GM21723 (cell line): Measurements from ENCODE around the gene IFT122.

Experiments used
- ATAC-seq: cut with Tn5 transposase; IDR thresholded peaks from one replicate; pipeline ENCODE4 v1.9.1; 2021; ENCODE audit warnings: mild to moderate bottlenecking, moderate library complexity; ENCODE audit not compliant: unreplicated experiment

Gene IFT122

DNA sequence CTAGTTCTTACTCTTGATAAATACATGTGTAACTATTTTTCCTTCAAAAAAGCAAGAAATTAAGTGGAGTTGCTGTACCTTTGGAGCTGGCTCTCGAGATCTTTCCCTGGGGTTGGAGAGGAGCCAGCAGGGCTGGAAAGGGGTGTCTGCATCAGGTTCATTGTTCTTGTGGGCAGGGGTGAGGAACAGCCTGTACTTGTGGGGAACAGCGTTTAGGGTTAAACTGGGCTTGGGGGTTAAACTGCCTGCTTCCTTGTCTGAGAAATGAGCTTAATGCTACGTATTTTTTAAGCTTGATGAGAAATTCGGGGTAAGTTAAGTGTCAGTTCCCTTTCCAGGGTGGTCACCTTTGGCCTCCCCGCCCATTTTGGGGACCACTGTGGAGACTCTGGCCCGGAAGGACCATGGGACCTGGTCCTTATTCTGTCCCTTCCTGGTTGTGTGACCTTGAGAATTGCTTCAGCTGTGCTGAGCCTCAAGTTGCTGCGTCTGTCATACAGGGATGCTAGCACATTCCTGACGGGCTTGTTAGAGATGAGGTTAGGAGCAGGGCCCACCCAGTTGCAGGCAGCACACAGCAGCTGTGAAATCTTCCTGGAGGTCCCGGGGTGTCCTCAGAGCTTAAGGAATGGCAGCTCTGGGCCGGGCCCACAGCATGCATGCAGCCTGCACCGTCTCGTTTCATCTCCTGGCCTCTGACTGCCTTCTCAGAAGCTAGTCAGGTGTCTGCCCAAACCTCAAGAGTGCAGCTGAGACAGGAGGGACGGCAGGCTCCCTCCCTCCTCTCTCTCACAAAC is 114.5 kb downstream of the IFT122 start:
- no peak for ATAC-seq

DNA sequence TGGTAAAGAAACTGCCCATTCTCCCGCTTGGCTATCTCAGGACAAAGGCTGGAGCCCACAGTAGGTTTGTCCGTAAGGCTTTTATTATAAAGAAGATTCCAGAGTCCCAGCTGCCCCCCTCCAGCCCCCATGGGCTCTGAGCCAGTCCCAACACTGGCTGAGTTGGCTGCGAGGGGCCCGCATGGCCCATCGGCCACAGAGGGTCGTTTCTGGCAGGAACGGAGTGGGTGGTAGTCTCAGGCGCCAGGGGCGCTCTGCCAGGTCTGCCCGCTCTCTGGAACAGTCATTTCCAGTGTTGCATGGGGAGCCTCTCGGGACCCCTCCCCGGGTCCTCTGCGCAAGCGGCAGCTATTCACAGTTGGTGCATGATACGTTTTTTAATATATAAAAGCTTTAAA is 115.1 kb downstream of the IFT122 start:
- ATAC-seq = no peak

DNA sequence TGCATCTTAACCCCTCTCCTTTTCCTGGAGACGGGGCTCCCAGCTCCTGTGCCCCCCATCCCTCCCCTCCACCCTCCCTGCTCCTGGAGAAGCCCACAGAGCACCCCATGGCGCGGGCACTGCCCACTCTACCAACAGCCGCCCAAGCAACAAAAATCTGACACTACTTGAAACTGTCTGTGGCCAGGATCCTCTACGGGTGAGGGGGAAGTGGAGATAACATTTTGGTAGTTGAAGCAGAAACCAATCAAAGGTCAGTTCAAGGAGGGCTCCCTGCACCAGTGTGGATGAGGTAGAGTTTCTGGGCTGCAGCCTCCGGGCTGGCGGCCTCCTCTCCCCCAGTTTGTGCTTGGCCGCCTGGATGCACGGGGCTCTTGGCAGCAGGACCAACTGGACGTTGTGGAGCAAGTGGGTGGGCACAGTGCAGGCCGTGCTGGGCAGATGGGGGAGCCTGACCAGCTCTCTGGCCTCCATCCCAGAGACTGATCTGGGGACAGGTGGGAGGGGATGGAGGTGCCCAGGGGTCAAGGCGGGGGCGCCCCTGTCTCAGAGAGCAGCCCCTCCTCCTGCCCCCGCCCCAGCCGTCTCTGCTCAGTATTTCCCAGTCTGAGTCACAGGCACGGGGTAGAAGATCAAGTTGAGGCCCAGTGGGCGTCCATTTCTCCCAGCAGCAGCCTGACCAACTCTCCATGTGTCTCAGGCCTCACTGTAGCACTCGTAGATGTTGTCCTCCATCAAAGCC is 115.8 kb downstream of the IFT122 start:
- ATAC-seq = no peak

DNA sequence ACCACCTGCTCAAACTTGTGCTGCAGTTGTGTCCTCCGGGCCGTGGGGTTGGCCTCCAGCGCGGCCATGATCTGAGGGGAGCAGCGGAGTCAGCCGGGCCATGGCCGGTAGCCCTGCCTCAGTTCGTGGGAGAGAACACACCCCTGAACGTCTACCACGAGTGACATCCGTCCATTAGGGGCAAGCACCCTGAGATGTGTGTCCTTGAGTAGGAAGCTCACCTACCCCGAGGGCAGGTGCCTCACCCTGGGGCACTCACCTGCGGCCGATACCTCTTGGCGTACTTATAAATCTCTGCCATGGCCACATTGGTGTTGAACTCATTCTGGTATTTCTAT is 116.3 kb downstream of the IFT122 start:
- no peak for ATAC-seq

DNA sequence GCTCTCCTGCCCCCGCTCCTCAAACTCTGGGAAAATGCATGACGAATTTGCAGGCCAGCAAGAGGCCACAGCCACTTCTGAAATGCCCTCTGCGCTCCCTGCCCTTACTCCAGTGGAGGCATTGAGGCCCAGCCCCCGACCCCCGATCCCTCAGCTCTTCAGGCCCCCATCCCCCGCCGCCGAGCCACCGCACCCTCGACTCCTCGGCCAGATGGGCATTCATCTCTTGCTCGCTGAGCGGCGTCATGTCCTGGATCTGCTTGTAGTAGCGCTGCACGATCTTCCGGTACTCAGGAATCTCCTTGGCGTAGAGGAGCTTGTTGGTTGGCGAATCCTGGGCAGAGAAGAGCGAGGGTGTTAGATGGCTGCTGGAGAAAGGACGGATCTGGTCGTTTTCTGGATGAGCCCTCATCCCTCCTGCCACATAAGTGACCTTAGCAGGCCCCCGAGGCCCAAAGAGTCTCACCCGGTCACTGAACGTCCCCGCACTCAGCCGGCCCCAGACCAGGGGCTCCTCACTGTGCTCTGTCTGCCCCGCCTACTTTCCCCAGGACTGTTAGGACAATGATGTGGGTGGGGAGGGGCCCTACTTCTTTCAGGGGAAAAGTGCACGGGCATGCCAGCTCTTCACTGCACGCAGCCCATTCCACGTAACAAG is 117.0 kb downstream of the IFT122 start:
- ATAC-seq = no peak

DNA sequence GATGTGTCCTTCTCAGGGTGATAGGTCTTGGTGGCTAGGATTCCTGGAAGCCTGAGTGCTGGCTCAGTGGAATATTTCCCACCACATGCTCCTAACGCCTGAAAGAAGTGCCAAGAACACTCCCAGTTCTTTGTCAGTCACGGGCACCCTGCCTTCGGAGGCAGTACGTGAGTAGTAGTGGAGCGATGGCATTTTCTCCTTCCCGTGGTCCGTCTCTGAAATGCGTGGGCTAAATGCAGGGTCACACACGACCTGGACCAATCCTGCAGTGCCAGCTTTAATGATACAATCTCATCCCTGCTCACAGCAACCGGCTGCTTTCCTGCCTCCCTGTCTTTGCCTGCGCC is 117.5 kb downstream of the IFT122 start:
- no peak for ATAC-seq

DNA sequence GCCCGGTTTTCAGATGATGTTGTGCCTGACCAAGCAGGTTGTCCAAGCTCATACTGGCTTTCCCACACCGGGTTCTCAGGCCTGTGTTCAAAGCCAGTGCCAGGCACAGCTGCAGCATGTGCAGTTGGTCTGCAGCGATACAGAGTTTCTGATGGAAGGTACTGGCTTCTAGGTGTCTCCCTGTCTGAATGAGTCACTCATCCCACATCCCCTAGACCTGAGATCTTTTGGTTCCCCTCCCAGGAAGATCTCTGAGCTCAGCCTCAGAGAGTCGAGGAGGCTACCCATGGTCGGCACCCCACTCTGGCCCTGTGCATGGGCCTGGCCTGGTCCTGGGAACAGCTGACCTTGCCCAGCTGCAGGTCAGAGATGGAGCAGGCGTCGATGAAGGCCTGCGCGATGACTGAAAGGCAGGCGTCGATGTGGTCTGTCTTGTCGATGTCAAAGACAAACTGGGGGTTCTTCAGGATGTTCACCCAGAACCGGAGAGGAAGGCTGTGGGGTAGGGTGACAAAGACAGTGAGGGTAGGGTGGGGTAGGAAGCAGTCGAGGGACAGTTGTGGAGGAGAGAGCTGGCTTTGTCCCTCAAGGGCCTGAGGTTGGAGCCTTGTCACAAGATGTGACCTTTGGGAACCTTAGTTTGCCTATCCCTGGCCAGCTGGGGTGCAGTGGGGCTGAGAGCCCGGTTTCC is 118.2 kb downstream of the IFT122 start:
- no peak for ATAC-seq

DNA sequence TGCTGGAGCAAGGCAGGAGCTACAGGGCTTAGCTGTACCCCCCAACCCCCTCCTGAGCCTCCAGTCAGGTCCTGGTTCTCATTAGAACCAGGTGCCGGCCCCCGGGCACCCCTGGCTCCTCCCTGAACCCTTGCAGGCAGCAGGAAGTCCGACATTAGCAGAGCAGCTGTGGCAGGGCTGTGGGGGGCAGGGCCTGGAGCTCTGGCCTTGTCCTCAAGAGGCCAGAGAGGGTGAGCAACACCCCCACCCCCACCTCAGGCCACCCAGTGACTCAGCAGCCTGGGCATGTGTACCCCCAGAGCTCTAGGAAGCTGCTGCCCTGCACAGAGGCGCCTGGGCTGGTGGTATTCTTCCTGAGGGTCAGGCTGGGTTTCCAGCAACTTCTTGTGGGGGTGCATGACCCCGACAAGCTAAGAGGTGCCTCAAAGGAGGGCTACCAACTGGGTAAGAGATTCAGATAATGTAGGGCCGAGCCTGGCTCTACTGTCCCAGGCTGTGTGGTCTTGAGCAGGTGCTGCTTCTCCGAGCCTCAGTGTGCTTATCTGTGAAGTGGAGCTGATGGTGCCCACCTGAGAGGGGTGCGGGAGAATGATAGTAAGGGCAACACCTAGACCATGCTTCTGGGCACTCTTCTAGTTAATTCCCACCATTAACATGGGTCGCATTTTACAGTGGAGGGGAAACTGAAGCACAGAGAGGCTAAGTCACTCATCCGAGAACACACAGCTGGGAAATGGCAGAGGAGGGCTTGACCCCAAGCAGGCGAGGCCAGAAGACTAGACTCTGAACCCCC is 118.9 kb downstream of the IFT122 start:
- no peak for ATAC-seq

DNA sequence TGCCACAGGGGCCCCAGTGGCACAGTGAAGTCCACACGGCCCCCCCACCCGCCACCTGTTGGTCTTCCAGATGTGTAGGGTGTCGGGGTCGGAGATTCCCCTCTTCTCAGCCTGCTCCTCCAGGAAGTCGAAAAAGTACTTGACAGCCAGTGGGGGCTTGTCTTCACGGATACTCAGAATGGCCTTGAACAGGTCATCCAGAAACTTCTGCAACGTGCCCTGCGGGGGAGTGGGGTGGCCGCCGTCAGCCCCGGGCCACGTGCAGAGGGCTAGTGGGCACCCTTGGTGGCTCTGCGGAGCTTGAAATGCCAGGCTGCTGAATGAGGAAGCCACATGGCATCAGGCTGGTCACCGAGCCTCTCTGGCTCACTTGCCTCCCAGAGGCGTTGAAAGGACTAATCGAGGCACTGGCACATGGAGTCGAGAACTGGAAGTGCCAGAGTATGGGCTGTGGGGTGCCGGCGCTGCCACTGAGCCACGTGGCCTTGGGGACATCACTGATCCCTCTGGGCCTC is 119.6 kb downstream of the IFT122 start:
- ATAC-seq = no peak

DNA sequence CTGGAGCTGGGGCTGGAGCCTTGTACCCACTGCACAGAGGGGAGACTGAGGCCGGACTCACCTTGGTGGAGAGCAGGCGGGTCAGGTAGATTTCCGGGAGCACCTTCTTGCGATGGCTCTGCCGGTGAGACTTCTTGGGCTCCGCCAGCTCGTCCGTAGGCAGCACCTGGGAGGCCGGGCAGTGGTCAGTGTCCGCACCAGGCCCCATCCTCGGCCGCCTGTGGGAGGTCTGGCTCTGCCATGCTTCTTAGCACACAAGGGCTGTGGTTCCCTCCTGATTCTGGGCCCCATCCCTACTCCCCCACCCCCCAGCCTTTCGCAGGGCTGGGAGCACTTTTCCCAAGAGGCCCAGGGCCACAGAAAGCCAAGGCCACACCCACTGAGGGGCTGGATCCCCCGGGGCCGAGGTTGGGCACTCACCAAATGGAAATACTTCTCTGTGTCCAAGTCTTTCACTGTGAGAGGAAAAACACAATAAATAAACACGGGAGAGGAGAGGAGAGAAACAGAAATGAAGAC is 120.3 kb downstream of the IFT122 start:
- no peak for ATAC-seq

DNA sequence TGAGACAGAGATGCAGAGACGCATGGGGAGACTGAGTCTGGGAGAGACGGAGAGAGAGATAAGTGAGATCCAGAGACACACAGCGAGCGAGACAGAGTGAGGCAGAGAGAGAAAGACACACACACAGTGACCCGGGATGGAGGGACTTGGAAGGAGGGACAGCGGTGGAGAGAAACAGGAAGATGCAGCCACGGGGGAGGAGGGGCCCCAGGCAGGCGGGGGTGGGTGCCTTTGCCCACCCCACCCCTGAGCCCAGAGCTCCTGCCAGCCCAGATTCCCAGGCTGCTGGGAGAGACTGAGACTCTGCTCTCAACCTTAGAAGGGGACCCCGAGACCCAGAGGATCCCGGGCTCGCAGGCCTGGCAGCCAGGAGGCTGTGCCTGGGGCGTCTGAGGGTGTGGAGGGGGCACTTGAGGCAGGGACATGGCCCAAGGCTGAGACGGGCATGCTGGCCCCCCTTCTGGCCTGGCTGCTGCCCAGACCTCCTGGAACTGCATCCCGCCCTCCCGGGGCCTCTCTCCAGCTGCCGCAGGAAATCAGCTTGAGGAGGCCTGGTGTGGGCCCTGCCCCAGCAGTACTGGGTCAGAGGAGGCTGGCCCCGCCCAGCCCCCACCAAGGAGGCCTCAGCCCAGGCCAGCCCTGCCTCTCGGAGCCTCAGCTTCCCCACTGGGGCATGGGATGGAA is 121.0 kb downstream of the IFT122 start:
- ATAC-seq = no peak

DNA sequence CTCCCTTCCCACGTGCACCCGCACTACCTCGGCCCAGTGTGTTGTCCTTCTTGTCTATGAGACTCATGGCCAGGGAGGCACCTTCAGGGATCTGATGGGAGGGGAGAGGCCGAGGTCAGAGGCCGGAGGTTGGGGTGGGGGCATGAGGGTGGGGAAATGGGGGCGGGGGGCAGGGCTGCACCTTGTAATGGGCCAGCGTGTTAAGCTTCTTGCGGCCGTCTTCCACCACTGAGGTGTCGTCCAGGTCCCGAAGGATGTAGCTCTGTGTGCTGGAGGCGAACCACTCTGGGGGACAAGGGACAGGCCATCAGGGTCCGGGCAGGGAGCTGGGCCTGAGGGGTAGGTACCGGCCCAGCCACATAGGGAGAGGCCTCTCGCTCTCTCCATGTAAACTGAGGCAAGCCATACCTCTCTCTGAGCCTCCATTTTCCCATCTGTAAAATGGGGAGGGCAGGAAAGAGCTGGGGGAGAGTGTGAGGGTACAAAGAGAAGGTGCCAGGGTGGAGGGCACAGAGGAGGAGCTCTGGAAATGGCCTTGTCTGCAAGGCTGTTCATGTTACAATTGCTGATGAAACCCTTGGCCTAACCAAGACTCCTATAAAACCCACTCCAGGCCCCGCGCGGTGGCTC is 121.7 kb downstream of the IFT122 start:
- ATAC-seq = no peak

DNA sequence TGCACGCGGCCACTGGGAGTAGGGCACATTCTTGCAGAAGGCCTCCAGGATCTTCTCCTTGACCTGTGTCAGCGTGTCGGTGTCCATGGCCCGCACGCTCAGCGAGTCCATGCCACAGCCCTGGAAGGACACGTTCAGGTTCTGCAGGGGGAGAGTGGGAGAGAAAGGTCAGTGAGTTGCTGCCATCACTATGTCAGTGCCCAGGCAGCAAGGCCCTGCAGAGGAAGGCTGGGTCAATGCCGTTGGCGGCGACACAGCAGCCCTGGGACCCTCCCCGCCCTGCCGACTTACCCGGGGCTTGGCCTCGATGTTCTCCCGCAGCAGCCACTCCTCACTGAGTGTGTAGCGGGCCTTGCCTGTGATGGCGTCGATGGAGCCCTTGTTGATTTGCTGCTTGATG is 122.8 kb downstream of the IFT122 start:
- no peak for ATAC-seq

DNA sequence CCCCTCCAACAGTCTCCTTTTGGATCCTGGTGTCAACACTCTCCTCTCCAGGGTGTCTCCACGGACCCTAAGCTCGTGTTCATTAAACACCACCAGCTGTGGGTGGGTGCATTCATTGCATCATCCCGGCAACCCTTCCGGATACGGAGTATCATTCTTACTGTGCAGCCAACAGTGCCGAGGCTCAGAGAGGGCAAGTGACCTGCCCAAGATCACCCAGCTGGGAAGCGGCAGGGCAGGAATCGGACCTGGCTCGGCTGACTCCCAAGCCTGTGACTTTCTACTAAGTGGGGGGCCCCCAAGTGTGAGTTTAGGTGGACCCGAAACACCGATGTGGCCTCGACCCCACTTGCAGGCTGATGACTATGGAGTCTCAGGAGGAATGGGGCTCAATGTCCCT is 123.3 kb downstream of the IFT122 start:
- no peak for ATAC-seq

DNA sequence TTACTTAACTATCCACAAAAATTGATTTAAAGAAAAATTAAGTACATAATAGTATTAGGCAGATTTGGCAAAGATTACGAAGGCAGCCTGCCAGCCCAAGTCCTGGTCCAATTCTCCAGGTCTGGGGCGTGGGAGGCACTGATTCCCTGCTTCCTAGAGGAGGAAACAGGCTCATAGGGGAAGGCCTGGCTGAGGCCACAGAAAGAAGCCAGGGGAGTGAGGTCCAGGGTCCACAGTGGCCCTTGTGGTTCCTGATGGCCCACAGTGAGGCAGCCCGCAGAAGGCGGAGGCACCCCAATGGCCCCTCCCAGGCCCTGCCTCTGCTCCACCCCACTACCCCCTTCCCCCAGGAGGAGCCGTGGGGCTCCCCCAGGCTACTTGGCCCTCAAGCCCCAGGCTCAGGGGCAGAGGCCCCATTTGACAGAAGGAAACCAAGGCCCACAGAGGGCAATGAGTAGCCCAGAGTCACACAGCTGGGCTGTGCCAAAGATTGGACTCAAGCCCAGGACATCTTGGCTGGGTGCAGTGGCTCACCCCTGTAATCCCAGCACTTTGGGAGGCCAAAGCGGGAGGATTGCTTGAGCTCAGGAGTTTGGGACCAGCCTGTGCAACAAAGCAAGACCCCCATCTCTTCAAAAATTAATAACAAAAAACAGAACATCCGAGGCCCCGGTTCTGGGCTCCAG is 124.0 kb downstream of the IFT122 start:
- ATAC-seq = no peak

DNA sequence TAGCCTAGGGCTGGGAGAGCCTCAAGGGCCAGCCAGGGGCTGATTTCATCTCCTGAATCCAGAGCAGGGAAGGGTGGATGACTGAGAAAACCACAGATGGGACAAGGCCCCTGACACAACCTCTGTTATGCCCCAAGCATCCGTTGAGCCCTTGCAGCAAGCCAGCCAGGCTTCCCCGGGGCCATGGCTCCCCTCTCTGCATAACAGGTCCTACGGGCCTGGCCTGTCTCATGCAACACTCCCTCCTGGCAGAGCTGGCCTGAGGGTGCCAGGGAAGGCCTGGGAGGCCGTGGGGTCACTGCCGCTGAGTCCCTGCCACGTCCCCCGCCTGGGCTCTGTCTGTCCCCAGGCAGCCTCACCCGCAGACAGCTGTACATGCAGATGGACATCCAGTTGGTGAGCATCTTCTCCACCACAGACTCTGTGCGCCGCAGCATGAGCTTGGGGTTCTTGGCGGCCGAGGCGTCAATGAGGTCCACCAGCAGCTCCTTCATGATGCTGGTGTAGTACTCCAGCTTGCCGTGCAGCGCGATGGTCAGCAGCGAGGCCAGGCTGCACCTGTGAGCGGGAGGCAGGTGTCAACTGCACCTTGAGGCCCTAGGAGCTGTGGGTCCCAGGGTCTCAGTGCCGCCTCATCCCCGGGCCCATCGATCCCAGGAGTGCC is 125.1 kb downstream of the IFT122 start:
- ATAC-seq = no peak

DNA sequence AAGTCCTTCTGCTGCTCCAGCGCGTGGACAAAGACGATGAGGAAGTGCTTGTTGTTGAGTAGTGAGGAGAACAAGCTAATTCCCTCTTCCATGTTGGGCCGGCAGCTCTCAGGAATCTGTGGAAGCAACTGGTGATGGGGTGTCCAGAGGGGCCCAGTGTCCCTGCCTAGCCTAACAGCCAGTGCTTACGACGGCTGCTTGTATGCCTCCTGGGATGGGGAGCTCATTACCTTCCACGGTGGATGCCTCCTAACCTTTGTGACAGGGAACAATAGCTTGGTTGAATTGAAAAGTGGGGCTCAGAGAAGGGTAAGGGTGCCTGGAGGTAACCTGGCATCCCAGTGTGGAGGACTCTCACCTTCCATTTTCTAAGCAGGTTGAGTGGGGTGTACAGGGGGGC is 125.9 kb downstream of the IFT122 start:
- no peak for ATAC-seq

DNA sequence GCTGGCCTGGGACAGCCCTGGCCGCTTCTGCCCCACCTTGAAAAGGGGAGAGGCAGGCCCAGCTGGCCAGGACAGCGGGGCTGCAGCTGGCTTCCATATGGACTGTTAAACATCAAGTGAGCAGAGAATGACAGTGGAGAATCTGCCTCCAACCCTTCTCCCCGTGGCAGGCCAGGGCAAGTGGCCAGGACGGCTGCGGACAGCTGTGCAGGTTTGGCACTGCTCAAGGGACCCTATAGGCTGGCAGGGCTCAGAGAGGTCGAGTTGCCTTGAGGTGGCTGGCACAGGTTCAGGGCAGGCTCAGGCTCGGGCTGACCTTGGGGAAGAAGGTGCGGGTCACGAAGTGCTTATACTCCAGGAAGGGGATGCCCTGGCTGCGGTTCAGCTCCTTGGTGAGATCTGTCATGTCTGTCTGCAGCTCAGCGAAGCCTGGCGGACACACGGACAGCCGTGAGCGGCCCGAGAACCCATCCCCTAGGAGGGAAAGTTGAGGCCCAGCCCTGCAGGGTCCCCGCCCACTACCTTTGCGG is 127.2 kb downstream of the IFT122 start:
- ATAC-seq = no peak
